ENCODE measurements around the gene TEPSIN. TPM values are rescaled to one million over a fixed set of nuclear protein-coding genes. Genes with fewer than 3 reads are reported as not detected.
A peak's percentile ranks its signal among the peaks of the same experiment; 100 is the strongest.

TEPSIN gene
- total and polyA plus RNA-seq, 7 donors, result 10.9 to 22.1 (median 12.5) TPM

DNA sequence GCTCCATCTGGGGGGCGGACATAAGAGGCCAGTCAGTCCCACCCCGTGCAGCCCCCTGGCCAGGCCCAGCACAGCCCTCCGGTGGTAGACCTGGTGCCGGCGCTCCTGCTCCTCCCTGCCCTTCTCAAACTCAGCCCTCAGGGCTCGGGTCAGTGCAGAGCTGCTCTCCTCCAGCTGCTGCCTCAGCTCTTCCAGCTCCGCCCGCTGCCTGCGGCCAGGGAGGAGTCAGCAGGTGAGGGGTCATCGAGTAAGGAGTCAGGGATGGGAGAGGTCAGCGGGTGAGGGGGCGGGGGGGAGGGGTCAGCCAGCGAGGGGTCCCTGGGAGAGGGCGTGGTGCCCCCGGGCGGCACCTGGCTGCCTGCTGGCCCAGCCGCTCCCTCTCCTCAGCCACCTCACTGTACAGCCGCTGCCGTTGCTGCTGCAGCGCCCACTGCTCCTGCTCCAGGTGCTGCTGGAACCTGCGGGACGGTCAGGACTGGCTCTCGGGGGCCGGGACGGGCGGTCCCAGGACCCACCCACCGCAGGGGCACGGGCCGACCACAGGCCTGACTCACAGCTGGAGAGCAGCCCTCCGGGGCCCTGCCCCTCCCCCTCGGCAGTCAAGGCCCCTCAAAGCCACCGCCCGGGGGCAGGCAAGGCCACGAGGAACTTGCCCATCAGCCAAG, 46.3 kb downstream of the TEPSIN start:
- WGBS, 3 donors, result 81 to 90% (median 89%) methylated on average over 30 to 34 of the region's 34 CpGs
- peaks cover 0 to 9% of the 10 kb centered on the region in 2 donors for H3K36me3 ChIP-seq (ENCODE audit: insufficient read depth in 1 of 2, low read depth in 1 of 2)

DNA sequence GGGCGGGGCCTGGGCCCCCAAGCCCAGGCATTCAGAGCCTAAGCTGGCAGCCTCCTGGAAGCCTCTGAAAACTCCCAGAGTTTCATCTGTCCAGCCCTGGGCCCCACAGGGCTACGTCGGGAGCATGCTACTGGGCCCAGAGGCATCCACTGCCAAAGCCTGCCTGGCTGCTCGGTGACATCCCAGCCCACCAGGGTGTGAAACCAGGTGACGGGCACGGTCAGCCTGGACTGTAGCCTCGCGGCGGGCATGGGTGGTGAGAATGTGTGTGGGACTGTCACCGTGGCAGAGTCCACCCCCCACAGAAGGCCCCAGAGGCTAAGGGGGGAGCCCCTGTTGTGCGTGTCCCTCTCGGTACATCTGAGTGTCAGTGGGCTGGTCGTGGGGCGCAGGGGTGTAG, 47.2 kb downstream of the TEPSIN start:
- H3K36me3 ChIP-seq (ENCODE audit: insufficient read depth in 1 of 2, low read depth in 1 of 2), result peaks cover 0 to 9% of the 10 kb centered on the region in 2 donors
- intact Hi-C loops (cut with DNase I), result no loop called here
- no peak for ATAC-seq
- H3K4me3 ChIP-seq, result no peak overlapping the region
- no peaks in the 10 kb centered on the region for H3K27me3 ChIP-seq (ENCODE audit: insufficient read depth in 3 of 3, low read length in 2 of 3)
- 87 to 93% (median 93%) methylated on average over 14 of the region's 14 CpGs for WGBS, 3 donors
- H3K4me1 ChIP-seq, result no peaks in the 10 kb centered on the region
- no peak for DNase-seq
- no peaks in the 10 kb centered on the region for H3K9me3 ChIP-seq
- H3K27ac ChIP-seq, result no peak overlapping the region
- TF ChIP-seq, protein P1, sequence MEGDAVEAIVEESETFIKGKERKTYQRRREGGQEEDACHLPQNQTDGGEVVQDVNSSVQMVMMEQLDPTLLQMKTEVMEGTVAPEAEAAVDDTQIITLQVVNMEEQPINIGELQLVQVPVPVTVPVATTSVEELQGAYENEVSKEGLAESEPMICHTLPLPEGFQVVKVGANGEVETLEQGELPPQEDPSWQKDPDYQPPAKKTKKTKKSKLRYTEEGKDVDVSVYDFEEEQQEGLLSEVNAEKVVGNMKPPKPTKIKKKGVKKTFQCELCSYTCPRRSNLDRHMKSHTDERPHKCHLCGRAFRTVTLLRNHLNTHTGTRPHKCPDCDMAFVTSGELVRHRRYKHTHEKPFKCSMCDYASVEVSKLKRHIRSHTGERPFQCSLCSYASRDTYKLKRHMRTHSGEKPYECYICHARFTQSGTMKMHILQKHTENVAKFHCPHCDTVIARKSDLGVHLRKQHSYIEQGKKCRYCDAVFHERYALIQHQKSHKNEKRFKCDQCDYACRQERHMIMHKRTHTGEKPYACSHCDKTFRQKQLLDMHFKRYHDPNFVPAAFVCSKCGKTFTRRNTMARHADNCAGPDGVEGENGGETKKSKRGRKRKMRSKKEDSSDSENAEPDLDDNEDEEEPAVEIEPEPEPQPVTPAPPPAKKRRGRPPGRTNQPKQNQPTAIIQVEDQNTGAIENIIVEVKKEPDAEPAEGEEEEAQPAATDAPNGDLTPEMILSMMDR (IDR thresholded peaks at IDR 0.05), result no peak

More for the DNA sequence above, 46.3 kb downstream of the TEPSIN start:
- H3K27me3 ChIP-seq (ENCODE audit: insufficient read depth in 3 of 3, low read length in 2 of 3), result no peaks in the 10 kb centered on the region
- no peak overlapping the region for H3K4me3 ChIP-seq
- H3K9me3 ChIP-seq, result no peaks in the 10 kb centered on the region
- no peak for ATAC-seq
- TF ChIP-seq, protein P1 (IDR thresholded peaks at IDR 0.05), result no peak
- H3K27ac ChIP-seq, result no peak overlapping the region
- DNase-seq, result no peak
- intact Hi-C loops (cut with DNase I), result no loop called here
- H3K4me1 ChIP-seq, result no peaks in the 10 kb centered on the region

DNA sequence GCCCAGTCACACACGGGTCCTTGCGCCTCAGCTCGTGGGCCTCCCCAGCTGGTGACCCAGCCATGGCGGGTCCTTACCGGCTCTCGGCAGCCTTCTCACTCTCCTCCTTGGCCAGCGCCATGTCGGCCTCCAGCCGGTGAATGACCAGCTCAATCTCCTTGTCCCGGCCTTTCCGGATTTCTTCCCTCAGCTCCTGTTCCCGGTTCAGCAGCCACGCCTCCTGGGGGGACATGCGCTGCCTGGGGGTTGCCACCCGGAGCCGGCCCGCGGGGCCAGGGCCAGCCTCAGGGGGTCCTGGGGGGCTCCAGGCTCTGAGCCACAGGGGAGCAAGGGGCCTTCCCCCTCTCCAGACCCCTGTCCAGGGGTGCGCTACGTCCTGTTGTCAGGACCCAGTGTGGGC, 47.7 kb downstream of the TEPSIN start:
- intact Hi-C loops (cut with DNase I), result no loop called here
- peak in 1 of 2 donors; percentile 9 for DNase-seq

DNA sequence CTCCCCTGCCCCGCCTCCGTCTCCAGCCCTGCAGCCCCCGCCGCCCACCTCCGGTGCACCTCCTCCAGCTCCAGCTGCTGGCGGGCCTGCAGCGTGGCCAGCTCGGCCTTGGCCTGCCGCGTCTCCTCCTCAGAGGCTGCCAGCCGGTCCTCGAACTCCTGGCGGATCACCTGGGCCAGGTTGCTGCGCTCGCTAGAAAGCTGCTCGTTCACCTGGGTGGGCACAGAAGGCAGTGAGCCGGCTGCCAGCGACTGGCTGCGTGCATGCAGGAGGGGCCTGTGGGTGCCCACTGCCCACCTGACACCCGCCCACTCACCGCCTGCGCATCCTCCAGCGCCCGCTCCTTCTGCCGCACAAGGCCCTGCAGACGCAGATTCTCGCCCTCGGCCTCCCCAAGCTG, 48.3 kb downstream of the TEPSIN start:
- TF ChIP-seq, protein P1 (IDR thresholded peaks at IDR 0.05), result no peak
- no peak overlapping the region for H3K4me3 ChIP-seq
- H3K4me1 ChIP-seq, result no peaks in the 10 kb centered on the region
- intact Hi-C loops (cut with DNase I), result no loop called here
- H3K27me3 ChIP-seq (ENCODE audit: insufficient read depth in 3 of 3, low read length in 2 of 3), result no peaks in the 10 kb centered on the region
- ATAC-seq (no peak), DNase-seq (no peak)
- 94 to 98% (median 97%) methylated on average over 18 to 28 of the region's 28 CpGs for WGBS, 3 donors
- peaks cover 0 to 7% of the 10 kb centered on the region in 2 donors for H3K36me3 ChIP-seq (ENCODE audit: insufficient read depth in 1 of 2, low read depth in 1 of 2)
- no peaks in the 10 kb centered on the region for H3K9me3 ChIP-seq
- H3K27ac ChIP-seq, result no peak overlapping the region

More for the DNA sequence above, 47.7 kb downstream of the TEPSIN start:
- Histone ChIP-seq H3K27ac (no peak overlapping the region), H3K9me3 (no peaks in the 10 kb centered on the region), H3K36me3 (ENCODE audit: insufficient read depth in 1 of 2, low read depth in 1 of 2) (peaks cover 0 to 8% of the 10 kb centered on the region in 2 donors), H3K4me1 (no peaks in the 10 kb centered on the region), H3K27me3 (ENCODE audit: insufficient read depth in 3 of 3, low read length in 2 of 3) (no peaks in the 10 kb centered on the region), H3K4me3 (no peak overlapping the region)
- 91 to 93% (median 91%) methylated on average over 20 of the region's 20 CpGs for WGBS, 3 donors
- ATAC-seq, result no peak
- TF ChIP-seq, protein P1 (IDR thresholded peaks at IDR 0.05), result no peak

Data from psoas muscle (tissue), 8 donors.